T-helper 2 cell treated with Interferon-gamma antibody and Interleukin-4, amounts not matched to agents 100 ng/mL and 5 ng/mL, for 36 hours (primary cell): ENCODE results near the gene SRD5A1. TPM values are rescaled to one million over a fixed set of nuclear protein-coding genes. Genes with fewer than 3 reads are reported as not detected.

Experiments used
- intact Hi-C: fragments of 100-400 bp; cut with micrococcal nuclease; formaldehyde crosslinking; loops from one replicate; pipeline ENCODE4 v1.15.1; 2023
- total RNA-seq: library from RNA; stranded (reverse); gene quantifications from 2 replicates; pipeline ENCODE4 v1.2.3, GENCODE V29; 2022

SRD5A1 gene
- 13.9 and 15.0 TPM in 2 replicates for total RNA-seq

GRCh38 chr5:6632888-6633468 lies at the start of gene SRD5A1, which contains the start of gene NSUN2:
Gene SRD5A1 (plus strand): TSS chr5:6633440. CDS start chr5:6633577, 137 bp downstream.
Gene NSUN2 (minus strand): TSS chr5:6633044. CDS start chr5:6632979, 65 bp downstream.
- intact Hi-C loops, result loop anchor here (1.0 to 5.0 kb wide), 8 partner anchors 80 to 1224 kb away; partner anchors contain the start of genes ICE1, MED10 and TENT4A

- intact Hi-C loops, result loop anchor here (10.0 kb wide), 3 partner anchors 89 to 1089 kb away; partner anchors contain the start of gene MED10
Measured at GRCh38 chr5:6584101-6584645, 49.1 kb upstream of the SRD5A1 start.

GRCh38 chr5:6584727-6585126 lies 48.5 kb upstream of the SRD5A1 start:
- intact Hi-C loops, result loop anchor here (10.0 kb wide), 3 partner anchors 90 to 1090 kb away; partner anchors contain the start of gene MED10

GRCh38 chr5:6585168-6585567 lies 48.1 kb upstream of the SRD5A1 start:
- intact Hi-C loops, result loop anchor here (10.0 kb wide), 3 partner anchors 90 to 1090 kb away; partner anchors contain the start of gene MED10

- intact Hi-C loops, result loop anchor here (10.0 kb wide), 3 partner anchors 91 to 1091 kb away; partner anchors contain the start of gene MED10
Measured at GRCh38 chr5:6585939-6586646, 47.1 kb upstream of the SRD5A1 start.

- intact Hi-C loops, result loop anchor here (10.0 kb wide), 3 partner anchors 92 to 1092 kb away; partner anchors contain the start of gene MED10
Measured at GRCh38 chr5:6586647-6587042, 46.6 kb upstream of the SRD5A1 start.

GRCh38 chr5:6587171-6587570 lies 46.1 kb upstream of the SRD5A1 start:
- intact Hi-C loops, result loop anchor here (10.0 kb wide), 3 partner anchors 92 to 1092 kb away; partner anchors contain the start of gene MED10

GRCh38 chr5:6590581-6590980 lies 42.7 kb upstream of the SRD5A1 start:
- intact Hi-C loops, result loop anchor here (5.0 kb wide), 1 partner anchor 298 kb away; no protein-coding TSS in a partner anchor

GRCh38 chr5:6591671-6592288 lies 41.5 kb upstream of the SRD5A1 start:
- intact Hi-C loops, result loop anchor here (5.0 kb wide), 1 partner anchor 299 kb away; no protein-coding TSS in a partner anchor

GRCh38 chr5:6592601-6593000 lies 40.6 kb upstream of the SRD5A1 start:
- intact Hi-C loops, result loop anchor here (5.0 kb wide), 1 partner anchor 300 kb away; no protein-coding TSS in a partner anchor

- intact Hi-C loops, result loop anchor here (5.0 kb wide), 1 partner anchor 301 kb away; no protein-coding TSS in a partner anchor
Measured at GRCh38 chr5:6593148-6594016, 39.9 kb upstream of the SRD5A1 start.

- intact Hi-C loops, result loop anchor here (5.0 kb wide), 1 partner anchor 302 kb away; no protein-coding TSS in a partner anchor
Measured at GRCh38 chr5:6594066-6594465, 39.2 kb upstream of the SRD5A1 start.

GRCh38 chr5:6595405-6595804 lies 37.8 kb upstream of the SRD5A1 start:
- intact Hi-C loops, result no loop called here

GRCh38 chr5:6596388-6596787 lies 36.9 kb upstream of the SRD5A1 start:
- intact Hi-C loops, result no loop called here

- intact Hi-C loops, result no loop called here
Measured at GRCh38 chr5:6597557-6597956, 35.7 kb upstream of the SRD5A1 start.

- intact Hi-C loops, result no loop called here
Measured at GRCh38 chr5:6598351-6598900, 34.8 kb upstream of the SRD5A1 start.

GRCh38 chr5:6599739-6600138 lies 33.5 kb upstream of the SRD5A1 start:
- intact Hi-C loops, result no loop called here

- intact Hi-C loops, result no loop called here
Measured at GRCh38 chr5:6601271-6601670, 32.0 kb upstream of the SRD5A1 start.

GRCh38 chr5:6601816-6602215 lies 31.4 kb upstream of the SRD5A1 start:
- intact Hi-C loops, result no loop called here

GRCh38 chr5:6602441-6602840 lies 30.8 kb upstream of the SRD5A1 start:
- intact Hi-C loops, result no loop called here
